Muscle of arm (tissue), 12 donors: ENCODE results near the gene SUN2. TPM values are rescaled to one million over a fixed set of nuclear protein-coding genes. Genes with fewer than 3 reads are reported as not detected.

ENCODE experiments used
- DNase-seq: peaks from one replicate; pipeline ENCODE4 v3.0.0-alpha.2; 2013
- polyA plus RNA-seq, 12 donors: library from polyadenylated mRNA; unstranded; fragments of 120-200 nt; gene quantifications; one replicate each; pipeline ENCODE4 v1.2.1, GENCODE V29; 2013; ENCODE audit not compliant: insufficient read length in 12 of 12

SUN2 gene
- polyA plus RNA-seq, 12 donors, result 39.3 to 85.0 (median 47.5) TPM; not detected in 1

DNA sequence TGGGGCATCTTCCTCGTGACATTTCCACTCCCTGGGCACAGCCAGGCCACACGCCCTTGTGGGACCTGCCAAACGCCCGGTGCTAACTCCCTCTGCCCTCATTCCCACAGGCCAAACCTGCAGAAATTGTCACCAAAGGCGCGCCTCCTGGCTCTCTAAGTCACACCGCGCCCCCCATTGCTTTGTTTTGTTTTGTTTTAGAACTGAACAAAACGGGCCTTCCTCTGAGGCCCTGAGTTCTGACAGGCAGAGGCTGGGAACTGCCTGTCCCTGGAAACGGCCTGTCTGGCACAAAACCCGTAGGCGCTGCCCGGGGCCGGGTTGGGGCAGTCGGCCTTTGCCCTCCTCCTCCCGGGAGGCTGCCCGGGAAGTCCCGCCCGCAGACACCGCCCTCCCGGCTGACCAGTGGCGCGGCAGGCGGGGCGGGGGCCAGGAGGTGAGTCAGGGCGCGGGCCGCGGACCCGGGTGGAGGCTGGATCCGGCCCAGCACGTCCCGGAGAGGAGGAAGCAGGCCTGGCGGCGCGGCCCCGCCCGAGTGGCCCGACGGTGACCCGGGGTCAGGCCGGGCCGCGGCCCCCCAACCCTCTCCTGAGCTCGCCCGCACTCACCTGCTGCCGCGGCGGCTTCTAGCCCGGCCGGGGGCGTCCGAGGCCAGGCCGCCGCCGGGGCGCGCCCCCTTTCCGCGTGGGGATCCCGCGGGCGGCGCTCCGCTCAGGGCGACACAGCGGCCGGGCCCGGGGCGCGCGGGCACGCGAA, 465 bp downstream of the SUN2 start:
- DNase-seq, result peak; percentile 39

DNA sequence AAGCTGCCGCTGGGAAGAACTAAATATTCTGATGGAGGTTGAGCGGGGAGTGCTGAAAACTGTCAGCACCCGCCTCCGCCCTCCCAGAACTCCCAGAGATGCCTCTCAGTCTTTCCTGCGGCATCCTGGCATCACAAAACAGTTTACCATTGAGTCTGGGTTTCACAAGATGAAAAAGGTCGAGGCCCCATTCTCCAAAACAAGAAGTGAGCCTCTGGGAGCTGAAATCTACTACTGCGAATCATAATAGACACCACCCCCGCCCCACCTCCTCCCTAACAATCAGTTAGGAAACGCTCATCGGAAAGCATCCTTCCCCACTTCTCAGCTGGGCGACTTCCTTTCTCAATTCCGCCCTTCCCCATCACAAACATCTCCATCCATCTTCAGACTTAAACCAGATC, 1.0 kb downstream of the SUN2 start:
- no peak for DNase-seq

DNA sequence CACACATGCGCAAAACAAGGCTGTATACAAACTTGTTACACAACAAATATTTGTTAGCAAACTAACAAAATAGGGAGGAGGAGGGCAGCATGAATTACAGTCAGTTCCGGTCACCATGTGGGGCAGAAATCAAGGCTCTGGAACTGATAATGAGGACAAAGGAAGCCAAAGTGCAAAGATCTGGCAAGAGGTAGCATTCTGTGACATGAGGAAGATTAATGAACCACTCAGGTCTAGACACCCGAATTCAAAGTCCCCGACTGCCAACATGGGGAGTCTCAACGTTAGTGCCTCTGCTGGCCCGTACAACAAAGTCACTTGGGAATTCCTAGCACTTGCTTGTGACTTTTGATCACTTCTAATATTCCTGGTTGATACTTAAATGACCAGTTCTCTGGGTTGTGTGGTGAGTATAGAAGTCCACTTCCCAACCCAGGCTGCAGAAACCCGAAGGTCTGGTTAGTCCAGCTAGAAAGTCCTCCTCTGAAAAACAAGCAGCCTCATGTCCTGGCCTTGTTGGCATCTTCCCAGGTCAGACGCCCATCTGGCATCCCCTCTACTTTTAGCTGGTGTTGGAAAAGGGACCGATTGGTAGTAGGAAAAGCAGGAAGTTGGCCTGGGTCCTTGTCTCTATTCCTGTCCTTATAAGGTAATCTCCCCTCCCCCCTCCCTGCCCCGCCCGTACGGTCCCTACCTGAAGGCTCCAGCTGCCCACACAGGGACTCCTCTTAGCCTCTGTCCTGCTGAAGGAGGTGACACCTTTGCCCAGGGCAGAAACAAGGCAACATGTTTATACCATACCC, 1.6 kb downstream of the SUN2 start:
- no peak for DNase-seq

DNA sequence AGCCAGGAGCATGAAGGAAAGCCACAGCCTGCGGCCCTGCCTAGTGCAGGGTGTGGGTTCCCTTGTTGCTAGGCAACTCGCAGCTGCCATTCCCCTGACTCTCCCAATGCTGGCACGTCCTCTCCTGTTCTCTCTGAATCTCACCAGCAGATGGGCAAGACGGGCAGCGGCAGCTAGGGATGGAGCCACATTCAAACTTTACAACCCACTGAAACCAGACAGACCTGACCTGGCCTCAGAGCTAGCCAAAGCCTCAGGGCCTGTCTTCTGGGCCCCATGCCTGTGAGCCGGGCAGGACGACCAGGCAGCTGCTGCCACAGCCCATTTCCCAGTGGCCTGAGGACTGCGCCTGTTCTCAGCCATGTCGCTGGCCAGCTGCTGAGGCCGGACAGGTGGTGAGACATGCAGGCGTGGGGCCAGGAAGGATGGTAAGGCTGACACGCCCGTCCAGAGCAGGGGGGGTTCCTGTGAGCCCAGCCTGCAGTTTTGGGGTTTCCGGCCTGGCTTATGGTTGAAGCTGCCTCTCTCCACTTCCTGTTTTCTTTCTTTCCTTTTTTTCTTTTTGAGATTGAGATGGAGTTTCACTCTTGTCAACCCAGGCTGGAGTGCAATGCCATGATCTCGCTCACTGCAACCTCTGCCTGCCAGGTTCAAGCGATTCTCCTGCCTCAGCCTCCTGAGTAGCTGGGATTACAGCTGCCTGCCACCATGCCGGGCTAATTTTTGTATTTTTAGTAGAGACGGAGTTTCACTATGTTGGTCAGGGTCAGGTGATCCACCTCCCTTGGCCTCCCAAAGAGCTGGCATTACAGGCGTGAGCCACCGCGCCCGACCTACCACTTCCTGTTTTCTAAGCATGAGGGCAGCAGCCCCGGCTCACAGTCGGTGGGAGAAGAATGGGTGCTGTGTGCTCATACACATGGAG, 4.1 kb downstream of the SUN2 start:
- DNase-seq, result peak; percentile 49

DNA sequence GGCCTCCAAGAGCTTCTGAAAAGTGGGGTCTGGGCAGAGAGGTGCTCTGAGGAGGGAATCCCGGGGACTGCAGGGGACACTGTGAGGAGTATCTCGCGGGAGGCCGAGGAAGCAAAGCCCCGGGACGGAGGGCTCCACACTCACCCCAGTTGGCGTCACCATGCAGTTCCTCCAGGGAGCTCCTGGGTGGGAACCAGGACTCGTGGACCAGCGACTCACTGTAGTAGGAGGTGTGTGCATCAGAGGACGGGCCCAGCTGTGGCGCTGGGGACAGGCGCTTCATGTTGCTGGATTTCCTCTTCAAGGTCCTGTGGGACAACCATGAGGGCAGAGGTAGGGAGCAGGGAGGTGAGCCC, 4.8 kb downstream of the SUN2 start:
- no peak for DNase-seq

DNA sequence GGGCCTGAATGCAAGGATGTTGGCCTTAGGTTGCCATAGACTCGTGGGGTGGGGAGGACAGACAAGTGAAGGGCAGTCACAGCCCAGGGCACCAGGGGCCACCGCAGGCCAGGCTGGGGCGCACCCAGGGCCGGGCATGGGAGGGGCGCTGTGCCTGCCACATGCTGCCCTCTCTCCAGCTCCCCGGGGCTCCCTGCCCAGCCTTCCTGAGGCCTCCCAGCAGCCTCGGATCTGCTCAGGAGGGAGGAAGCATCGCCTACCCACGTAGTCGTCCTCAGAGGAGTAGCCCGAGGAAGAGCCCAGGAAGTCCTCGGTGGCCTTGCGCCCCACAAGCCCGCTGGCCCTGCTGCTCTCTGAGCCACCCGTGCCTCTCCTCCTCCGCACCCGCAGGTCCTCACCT, 5.2 kb downstream of the SUN2 start:
- no peak for DNase-seq

DNA sequence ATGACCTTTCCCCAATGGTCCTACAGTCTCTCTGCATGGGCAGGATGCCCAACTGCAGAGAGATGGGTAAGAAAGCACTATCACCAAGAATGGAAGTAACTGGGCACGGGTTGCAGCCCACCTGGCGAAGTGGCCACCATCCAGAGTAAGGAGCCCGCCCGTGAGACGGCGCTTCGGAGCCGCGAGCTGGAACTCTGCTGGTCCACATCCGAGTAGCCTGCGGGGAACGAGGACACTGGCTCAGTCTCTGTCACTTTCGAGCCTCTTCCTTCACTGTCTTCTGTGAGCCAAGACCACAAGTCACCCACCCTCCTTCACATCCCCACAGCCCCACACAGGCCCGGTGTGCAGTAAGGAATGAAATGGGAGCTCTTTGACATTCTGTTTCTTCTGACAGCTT, 5.7 kb downstream of the SUN2 start:
- no peak for DNase-seq

DNA sequence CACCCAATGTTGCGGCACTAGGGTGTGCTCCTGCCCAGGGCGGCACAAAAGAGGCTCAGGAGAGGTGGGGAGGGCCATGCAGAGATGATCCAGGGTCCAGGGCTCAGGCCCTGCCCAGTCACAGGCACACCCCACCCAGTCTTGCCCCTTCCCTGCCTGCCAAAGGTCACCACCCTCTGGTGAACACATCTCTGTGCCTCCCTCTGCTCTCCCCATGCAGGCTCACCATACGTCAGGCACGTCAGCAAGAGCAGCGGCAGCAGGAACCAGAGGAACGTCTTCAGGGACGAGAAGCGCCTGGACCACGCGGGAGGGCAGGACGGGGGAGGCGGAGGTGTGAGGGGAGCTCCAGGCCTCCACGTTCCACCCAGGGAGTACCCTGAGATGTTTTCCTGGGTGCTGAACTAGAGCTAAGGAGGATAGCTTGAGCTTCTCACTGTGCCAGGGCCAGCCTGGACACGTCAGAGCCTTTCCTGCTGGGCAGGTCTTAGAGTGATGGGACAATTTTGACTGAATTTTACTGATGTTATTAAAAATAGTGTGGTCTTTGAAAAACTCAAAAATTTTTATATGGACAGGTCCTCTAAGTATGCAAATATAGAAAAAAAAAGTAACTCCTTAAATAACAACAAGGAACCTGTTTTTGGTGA, 7.2 kb downstream of the SUN2 start:
- no peak for DNase-seq

DNA sequence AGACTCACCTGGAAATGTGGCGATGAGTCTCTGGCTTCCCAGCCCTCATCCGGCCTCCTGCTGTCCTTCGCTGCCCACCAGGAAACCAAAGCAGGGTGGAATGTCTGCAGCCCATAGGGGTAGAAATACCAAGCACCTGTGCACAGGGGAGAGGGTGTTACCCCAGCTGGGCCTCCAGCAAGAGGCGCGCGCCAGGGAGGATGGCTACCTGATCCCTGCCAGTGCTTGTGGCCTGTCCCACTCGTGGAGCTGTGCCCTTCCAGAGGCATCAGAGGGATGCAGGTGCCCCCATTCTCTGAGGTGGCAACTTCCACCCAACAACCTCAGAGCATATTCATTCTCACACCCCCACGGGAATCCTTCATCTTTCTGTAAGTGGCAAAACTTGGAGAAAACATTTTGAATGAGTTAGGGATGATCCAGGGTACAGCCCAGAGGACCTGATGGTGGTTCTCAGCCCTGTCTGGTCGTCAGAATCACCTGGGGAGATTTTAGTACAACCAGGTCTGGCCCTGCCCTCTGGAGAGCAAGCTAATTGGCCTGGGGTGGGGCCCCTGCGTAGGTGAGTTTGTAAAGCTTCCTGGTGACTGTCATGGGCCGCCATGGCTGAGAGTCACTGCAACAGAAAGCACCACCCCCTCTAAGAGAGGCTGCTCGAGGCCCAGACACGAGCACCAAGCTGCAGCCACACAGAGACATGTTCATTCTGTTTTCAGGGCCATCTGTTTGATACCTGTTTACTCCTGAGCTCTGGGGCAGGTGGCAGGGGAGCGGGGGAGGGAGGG, 9.9 kb downstream of the SUN2 start:
- no peak for DNase-seq

DNA sequence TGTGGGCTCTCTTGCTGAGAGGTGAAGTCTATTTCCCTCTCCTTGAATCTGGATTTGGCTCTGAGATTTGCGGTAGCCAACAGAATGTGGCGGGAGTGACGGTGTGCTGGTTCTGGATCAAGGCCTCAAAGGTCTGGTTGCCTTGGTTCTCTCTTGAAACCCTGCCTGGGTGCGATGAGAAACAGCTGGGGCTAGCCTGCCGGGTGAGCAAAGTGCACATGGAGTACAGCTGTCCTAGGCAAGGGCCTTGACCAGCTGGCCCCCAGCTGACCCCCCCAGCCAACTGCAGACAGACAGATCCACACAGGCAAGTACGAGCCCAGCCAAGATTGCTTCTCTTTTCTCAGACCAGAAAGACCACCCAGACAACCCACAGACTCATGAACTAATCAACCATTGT, 10.8 kb downstream of the SUN2 start:
- DNase-seq, result no peak

DNA sequence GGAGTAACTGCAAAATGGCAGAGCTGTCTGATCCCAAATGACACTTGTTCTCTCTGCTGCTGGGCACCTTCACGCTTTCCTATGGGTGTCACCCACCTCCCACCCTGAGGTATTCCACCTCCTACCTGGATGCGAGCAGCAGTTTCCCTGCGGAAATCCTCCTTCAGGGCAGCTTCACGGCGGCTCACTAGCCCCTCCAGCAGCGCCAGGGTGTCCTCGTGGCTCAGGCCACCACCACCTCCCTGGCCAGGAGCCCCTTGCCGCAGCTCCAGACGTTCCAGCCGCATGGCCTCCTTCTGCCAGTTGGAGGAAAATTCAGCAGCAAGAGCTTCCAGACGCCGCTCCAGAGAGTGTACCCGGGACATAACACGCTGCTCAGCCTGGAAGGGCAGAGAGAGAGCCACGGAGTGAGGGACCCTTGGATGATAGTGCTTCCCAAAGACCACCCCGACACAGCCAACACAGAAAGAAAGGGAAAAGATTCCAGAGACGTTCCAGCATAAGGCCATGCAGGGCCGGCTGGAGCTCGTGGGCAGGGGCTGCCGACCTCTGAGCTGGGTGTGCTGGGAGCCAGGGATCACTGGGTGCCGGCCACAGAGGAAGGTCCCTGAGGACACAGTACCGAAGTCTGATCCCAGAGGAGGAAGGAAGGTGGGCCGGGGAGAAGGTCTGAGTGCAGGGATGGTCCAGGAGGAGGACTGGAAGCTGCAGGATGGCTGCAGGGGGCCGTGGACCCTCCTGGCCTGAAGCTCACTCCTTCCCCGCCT, 13.4 kb downstream of the SUN2 start:
- DNase-seq, result no peak

DNA sequence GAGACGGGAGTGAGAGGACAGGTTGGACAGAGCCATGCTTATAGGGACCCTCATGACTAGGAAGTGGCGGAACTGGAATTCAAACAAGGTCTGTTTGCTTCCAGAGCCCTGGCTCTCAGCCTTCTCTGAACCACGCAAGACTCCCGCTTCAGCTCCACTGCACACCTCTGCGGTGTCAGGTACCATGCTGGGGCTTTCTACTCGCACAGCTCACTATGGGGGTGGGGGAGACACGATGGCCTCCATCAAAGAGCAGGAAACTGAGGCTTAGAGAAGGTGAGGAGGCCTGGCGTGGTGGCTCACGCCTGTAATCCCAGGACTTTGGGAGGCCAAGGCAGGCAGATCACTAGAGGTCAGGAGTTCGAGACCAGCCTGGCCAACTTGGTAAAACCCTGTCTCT, 14.2 kb downstream of the SUN2 start:
- no peak for DNase-seq

DNA sequence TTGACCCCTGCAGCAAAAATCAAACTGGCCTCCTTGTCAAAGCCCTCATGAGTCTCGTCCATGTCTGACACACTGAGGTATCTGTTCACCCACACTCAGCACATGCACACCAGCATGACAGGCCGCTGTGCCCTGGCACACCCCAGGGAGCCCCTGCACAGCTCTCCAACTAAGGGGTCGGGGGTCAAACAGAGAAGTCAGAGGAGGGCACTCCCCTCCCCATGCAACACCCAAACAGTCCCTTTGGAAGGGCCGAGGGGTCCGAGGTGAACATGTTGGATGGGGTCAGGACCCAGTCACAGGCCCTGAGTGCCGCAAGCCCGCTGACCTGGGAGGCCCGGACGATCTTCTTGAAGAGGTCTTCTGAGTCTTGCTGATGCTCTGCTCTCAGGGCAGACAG, 14.6 kb downstream of the SUN2 start:
- DNase-seq, result no peak

DNA sequence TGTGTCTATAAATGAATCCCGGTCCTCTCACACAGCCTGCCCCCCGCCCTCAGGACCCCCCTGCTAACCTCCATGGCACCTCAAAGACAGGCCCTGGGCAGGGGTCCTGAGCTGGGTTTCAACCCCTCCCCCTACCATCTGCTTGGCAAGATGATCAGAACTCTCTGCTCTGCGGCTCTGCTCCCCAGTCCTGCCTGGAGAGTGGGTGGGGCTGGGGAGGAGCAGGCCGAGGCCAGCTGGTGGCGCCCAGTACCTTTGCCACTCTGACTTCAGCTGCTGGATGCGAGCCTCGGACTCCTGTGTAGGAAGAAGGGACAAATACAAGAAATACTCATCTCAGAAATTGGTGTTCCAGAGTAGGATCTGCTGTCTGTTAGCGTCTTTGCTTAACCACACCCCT, 15.0 kb downstream of the SUN2 start:
- no peak for DNase-seq

DNA sequence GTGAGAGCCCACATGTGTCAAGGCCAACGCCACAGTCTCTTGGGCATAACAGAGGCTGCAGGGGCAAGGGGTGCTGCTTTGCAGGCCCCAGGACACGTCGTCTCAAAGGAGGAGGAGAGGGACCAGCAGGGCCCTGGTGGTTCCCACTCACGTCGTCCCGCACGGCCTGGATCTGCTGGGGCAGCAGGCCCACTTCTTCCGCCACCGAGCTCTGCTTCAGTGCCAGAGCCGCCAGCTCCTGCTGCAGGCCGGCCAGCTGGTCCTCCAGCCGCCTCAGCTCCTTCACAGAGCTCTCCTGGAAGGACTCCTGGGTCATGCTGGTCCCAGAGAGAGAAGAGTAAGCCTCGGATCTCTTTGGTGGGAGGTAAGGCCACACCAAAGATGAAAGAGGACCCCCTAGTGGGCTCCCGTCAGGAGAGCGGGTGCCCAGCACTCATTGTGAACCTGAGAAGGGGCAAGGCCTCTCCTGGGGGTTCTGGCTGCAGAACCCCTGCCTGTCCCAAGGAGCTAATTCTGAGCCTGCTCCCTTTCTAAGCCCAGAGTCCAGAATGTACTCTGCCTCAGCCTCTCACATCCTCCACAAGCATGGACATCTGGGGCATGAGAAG, 15.6 kb downstream of the SUN2 start:
- no peak for DNase-seq

DNA sequence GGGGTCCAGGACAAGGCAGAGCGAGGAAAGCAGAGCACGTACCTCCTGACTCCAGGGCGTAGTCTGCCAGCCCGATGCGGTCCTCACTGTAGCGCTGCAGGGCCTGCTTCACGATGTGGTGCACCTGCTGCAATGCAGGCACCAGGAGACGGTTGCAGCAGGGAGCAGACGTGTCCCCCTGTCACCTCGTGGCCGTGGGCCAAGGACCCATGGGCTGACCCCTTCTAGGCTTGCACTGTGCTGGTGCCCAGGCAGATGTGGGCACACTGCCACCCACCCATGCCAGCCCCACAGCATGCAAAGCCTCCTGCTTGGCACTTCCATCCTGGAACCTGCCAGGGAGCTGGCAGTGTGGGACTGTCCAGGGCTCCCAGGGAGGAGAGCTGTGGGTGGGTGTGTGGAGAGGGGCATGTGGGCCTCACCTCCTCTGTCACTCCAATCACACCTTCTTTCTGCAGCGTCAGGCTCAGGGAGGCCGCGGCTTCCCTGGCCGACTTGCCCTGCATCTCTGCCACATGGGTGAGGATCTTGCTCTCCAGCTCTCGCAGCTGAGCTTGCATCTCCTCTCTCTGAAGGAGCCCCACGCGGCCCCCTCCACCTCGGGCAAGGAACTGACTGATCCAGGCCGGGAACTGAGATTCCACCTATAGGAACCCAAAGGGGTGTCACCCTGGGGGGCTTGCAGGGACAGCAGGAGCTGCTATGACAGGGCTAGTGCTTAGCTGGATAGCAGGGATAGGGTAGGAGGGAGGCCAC, 16.3 kb downstream of the SUN2 start:
- DNase-seq, result no peak

DNA sequence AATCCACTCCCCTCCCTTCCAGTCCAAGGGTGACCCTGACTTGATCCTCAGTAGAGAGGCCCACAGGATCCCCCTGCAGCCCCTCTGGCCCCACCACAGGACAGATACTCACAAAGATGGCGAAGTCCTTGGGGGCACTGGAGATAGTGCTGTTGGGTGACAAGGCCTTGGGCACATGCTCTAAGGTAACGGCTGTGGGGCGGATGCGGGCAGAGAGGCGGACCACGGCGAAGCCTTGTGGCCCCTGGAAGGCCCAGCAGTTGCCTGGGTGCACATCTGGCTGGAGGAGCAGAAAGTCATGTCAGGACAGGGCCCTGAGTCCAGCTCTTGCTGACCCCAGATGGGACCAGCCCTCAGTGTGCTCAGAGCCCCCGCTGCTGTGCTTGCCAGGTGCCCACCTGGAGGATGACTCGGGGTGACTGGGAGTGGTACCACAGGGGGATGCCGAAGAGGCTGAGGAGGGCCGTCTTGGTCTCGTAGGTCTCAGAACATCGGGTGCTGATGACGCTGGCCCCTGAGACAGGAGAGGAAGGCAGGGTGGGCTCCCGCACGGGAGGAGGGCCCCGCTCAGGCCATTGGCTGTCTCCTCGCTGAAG, 17.2 kb downstream of the SUN2 start:
- no peak for DNase-seq

DNA sequence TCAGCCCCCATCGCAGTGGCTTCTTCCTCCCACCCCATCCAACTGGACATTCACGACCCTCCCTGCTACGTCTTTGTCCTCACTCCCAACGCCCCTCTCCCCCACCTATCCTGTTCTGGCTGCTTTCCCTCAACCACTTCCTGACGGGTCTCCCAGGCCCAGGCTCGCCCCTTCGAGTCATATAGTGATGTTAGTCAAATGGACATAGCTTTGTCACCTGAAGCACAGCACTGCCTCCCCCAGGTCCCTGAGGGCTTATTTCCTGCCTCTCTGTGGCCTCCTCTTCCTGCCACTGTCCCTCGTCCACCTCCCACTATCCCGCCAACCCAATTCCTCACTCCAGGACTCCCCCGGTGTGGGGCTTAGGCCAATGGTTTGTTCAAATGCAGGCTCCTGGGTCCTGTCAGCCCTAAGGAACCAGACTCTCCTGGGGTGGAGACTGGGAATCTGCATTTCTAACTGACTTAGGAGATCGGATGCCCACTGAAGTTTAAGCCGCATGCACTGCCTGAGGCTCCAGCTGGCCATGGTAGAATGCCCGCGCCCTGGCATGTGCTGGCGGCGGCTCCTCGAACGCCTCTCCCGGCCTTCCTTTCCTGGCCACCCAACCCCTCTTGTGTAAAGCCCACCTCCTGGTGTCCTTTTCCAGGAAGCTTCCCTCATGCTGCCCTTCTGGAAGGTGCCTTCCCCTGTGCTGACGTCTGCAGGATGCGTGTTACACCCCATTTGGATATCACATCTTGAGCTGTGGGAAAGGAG, 18.3 kb downstream of the SUN2 start:
- no peak for DNase-seq
